Measurements from ENCODE around the gene FNDC3A. TPM values are rescaled to one million over a fixed set of nuclear protein-coding genes. Genes with fewer than 3 reads are reported as not detected.

Gene FNDC3A
- total RNA-seq, 1 donor, result 50.7 TPM

GRCh38 chr13:49046002-49046401 is 70.3 kb downstream of the FNDC3A start:
- DNase-seq (ENCODE audit: insufficient read length, low spot score, missing footprints), result no peak
- Histone ChIP-seq H3K79me2 (ENCODE audit: insufficient read depth, low read length) (peaks cover 44% of the 10 kb centered on the region), H3K4me2 (ENCODE audit: insufficient read depth, low read length) (no peak overlapping the region), H2AFZ (ENCODE audit: low read length) (no peak overlapping the region), H3K27ac (ENCODE audit: low read depth, low read length) (no peak overlapping the region), H3K9me3 (ENCODE audit: low read depth, low read length) (no peaks in the 10 kb centered on the region), H3K27me3 (ENCODE audit: insufficient read depth, low read length) (no peaks in the 10 kb centered on the region), H4K20me1 (ENCODE audit: insufficient read depth, low read length) (no peaks in the 10 kb centered on the region), H3K36me3 (ENCODE audit: insufficient read depth, low read length) (no peaks in the 10 kb centered on the region), H3K4me1 (ENCODE audit: insufficient read depth, low read length) (peaks cover 5% of the 10 kb centered on the region), H3K4me3 (ENCODE audit: insufficient read depth, low read length) (no peak overlapping the region)
- no peak for TF ChIP-seq CTCF (IDR thresholded peaks at IDR 0.05; ENCODE audit: extremely low read depth, low read depth, low read length)

GRCh38 chr13:49046519-49046918 is 70.8 kb downstream of the FNDC3A start:
- Histone ChIP-seq H3K4me2 (ENCODE audit: insufficient read depth, low read length) (no peak overlapping the region), H3K79me2 (ENCODE audit: insufficient read depth, low read length) (peaks cover 49% of the 10 kb centered on the region)
- TF ChIP-seq CTCF (IDR thresholded peaks at IDR 0.05; ENCODE audit: extremely low read depth, low read depth, low read length), result no peak

GRCh38 chr13:49052813-49053212 is 77.1 kb downstream of the FNDC3A start:
- no peak for DNase-seq (ENCODE audit: insufficient read length, low spot score, missing footprints)

More at GRCh38 chr13:49046519-49046918, 70.8 kb downstream of the FNDC3A start:
- Histone ChIP-seq H3K27me3 (ENCODE audit: insufficient read depth, low read length) (no peaks in the 10 kb centered on the region), H3K4me1 (ENCODE audit: insufficient read depth, low read length) (peaks cover 5% of the 10 kb centered on the region), H3K4me3 (ENCODE audit: insufficient read depth, low read length) (no peak overlapping the region), H3K36me3 (ENCODE audit: insufficient read depth, low read length) (no peaks in the 10 kb centered on the region), H2AFZ (ENCODE audit: low read length) (no peak overlapping the region), H4K20me1 (ENCODE audit: insufficient read depth, low read length) (no peaks in the 10 kb centered on the region), H3K9me3 (ENCODE audit: low read depth, low read length) (no peaks in the 10 kb centered on the region), H3K27ac (ENCODE audit: low read depth, low read length) (no peak overlapping the region)
- no peak for DNase-seq (ENCODE audit: insufficient read length, low spot score, missing footprints)

GRCh38 chr13:49053215-49053614 is 77.5 kb downstream of the FNDC3A start:
- no peak overlapping the region for H3K27ac ChIP-seq (ENCODE audit: low read depth, low read length)
- H3K9me3 ChIP-seq (ENCODE audit: low read depth, low read length), result no peaks in the 10 kb centered on the region
- no peak for TF ChIP-seq CTCF (IDR thresholded peaks at IDR 0.05; ENCODE audit: extremely low read depth, low read depth, low read length)
- H3K36me3 ChIP-seq (ENCODE audit: insufficient read depth, low read length), result no peaks in the 10 kb centered on the region
- H4K20me1 ChIP-seq (ENCODE audit: insufficient read depth, low read length), result no peaks in the 10 kb centered on the region
- H3K4me3 ChIP-seq (ENCODE audit: insufficient read depth, low read length), result no peak overlapping the region
- no peak for DNase-seq (ENCODE audit: insufficient read length, low spot score, missing footprints)
- peaks cover 5% of the 10 kb centered on the region for H3K4me1 ChIP-seq (ENCODE audit: insufficient read depth, low read length)
- H3K27me3 ChIP-seq (ENCODE audit: insufficient read depth, low read length), result no peaks in the 10 kb centered on the region
- H2AFZ ChIP-seq (ENCODE audit: low read length), result no peak overlapping the region
- peaks cover 62% of the 10 kb centered on the region for H3K79me2 ChIP-seq (ENCODE audit: insufficient read depth, low read length)
- H3K4me2 ChIP-seq (ENCODE audit: insufficient read depth, low read length), result no peak overlapping the region

More at GRCh38 chr13:49052813-49053212, 77.1 kb downstream of the FNDC3A start:
- Histone ChIP-seq H3K36me3 (ENCODE audit: insufficient read depth, low read length) (no peaks in the 10 kb centered on the region), H3K27ac (ENCODE audit: low read depth, low read length) (no peak overlapping the region), H3K27me3 (ENCODE audit: insufficient read depth, low read length) (no peaks in the 10 kb centered on the region), H3K79me2 (ENCODE audit: insufficient read depth, low read length) (peaks cover 66% of the 10 kb centered on the region), H3K4me3 (ENCODE audit: insufficient read depth, low read length) (no peak overlapping the region), H3K9me3 (ENCODE audit: low read depth, low read length) (no peaks in the 10 kb centered on the region), H2AFZ (ENCODE audit: low read length) (no peak overlapping the region), H3K4me1 (ENCODE audit: insufficient read depth, low read length) (peaks cover 5% of the 10 kb centered on the region), H3K4me2 (ENCODE audit: insufficient read depth, low read length) (no peak overlapping the region), H4K20me1 (ENCODE audit: insufficient read depth, low read length) (no peaks in the 10 kb centered on the region)
- no peak for TF ChIP-seq CTCF (IDR thresholded peaks at IDR 0.05; ENCODE audit: extremely low read depth, low read depth, low read length)
